Fibroblast of the conjunctiva (primary cell): ENCODE measurements around the gene ARHGEF37.
"Not testable (repeated sequence)": the region's sequence is repeated elsewhere in the genome, so short reads cannot be mapped to it uniquely, and the experiment has no call there.

Experiments
- DNase-seq: peaks from one replicate; pipeline ENCODE4 v3.0.0-alpha.2; 2010; ENCODE audit warnings: low read depth

The ARHGEF37 gene

DNA sequence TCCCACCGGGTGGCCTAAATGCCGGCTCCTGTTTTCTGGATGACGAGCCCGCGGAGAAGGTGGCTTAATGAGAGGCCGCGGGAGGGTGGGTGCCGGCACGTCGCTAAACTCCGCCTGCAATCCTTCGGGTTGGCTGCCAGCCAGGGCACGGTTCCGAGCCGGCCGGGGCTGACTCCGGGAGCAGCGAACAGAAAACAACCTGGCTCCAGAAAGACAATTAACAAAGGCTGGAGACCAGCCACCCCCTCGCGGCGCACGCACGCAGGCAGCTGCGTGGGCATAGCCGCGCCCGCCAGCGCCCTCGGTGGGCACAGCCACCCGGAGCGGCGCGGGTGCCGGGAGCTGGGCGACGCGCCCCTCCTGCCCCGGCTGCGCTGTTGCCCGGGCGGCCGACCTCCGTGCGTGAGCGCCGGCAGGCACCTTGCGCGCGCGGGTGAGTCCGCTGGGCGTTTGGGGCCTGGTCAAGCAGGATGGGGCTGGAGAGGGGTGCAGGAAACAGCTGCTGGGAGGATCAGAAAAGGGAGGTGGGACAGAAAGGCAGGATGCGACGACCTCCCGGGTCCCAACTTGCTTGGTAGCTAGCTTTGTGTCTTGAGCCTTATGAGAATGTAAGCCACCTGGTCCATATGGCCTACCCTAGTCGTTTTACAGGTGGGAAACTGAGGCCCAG, at the start of gene ARHGEF37:
Gene ARHGEF37 (plus strand): TSS at position 307 of the 670 bp plus-strand sequence. CDS start 16,272 bp downstream, outside the sequence.
- no peak for DNase-seq

- no peak for DNase-seq
Measured at GRCh38 chr5:149532413-149532812, 48.9 kb upstream of the ARHGEF37 start.

DNA sequence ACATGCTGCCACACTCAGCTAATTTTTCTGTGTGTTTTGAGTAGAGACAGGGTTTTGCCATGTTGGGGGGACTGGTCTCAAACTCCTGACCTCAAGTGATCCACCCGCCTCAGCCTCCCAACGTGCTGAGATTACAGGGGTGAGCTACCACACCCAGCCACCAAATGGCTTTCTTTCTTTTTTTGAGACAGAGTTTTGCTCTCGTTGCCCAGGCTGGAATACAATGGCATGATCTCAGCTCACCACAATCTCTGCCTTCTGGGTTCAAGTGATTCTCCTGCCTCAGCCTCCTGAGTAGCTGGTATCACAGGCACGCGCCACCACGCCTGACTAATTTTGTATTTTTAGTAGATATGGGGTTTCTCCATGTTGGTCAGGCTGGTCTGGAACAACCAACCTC, 45.5 kb upstream of the ARHGEF37 start:
- DNase-seq = not testable (repeated sequence)

DNA sequence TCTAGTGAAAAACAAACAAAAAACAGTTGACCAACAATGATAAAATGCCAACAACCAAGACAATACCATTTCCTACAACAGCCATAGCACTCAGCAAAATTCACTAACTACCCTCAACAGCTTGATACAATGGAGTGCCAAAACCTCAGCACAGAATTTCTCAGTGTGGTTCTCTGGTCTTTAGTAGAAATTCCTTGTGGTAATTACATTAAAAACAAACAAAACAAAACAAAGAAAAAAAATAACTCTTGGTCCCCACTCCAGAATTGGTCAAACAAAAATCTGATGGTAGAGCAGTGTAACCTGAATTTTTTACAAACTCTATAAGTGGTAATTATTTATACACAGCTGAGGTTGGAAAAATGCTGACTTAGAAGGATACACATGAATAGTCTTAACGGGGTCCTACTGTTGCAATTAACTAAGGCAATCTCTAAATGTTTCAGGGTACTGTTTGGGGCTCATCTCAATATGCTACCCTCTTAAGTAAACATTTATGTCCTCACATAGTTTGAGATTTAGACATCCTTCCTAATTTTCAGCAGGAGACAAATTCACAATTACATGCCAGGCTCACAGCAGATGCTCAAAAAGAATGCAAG, 43.8 kb upstream of the ARHGEF37 start:
- no peak for DNase-seq

GRCh38 chr5:149540089-149540488, 41.2 kb upstream of the ARHGEF37 start:
- no peak for DNase-seq

DNA sequence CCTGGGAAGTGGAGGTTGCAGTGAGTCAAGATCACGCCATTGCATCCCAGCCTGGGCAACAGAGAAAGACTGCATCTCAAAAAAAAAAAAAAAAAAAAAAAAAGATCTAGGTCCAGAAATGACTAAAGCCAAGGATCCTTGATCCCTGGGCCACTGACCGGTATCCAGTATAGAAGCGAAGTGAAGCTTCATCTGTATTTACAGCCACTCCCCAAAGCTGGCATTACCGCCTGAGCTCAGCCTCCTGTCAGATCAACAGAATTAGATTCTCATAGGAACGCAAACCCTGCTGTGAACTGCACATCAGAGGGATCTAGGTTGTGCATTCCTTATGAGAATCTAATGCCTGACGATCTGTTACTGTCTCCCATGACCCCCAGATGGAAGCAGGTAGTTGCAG, 39.4 kb upstream of the ARHGEF37 start:
- DNase-seq = no peak

DNA sequence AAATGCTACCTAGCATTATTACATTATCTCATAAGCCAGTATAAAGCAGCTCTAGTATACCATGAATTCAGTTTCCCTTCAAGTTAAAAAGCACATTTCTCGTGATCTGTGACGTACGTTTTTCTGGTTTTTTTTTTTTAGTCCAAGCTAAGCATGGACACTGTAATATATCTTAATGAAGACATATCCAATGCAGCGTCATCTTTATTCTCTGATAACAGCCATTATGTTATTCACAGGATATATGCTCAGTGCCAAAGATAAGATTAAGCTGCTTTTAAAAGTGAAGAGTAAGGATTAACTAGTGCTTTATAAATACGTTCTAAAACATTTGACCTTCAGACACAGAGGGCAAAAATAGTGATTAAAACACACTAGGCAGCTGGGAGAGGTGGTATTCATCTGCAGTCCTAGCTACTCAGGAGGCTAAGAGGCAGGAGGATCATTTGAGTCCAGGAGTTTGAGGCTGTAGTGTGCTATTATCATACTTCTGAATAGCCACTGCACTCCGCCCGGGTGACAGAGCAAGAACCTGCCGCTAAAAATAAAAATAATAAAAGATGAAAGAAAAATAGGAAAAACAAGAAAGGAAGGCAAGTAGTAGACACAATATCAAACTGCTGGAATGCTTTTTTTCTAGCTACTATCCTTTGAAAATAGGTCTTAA, 37.8 kb upstream of the ARHGEF37 start:
- DNase-seq = no peak

GRCh38 chr5:149544028-149544420, 37.3 kb upstream of the ARHGEF37 start:
- DNase-seq = no peak

DNA sequence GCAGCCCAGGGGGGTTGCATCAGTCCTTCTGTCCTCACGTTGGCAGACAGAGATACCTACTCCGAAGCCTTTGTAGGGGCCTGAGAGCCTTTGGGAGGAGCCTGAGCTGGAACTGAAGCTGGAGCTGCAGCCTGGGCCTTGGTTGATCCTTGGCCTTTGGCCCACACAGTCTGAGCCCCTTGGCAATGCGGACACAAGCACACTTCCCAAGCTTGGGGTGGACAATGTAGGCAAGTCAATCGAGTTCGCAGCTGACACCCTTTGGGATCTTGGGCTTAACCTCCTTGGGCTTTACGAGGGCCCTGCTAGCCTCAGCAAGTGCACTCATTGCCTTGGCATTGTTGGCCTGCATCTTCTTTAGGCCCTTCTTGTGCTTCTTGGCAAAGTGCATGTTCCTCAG, 36.0 kb upstream of the ARHGEF37 start:
- DNase-seq = no peak

DNA sequence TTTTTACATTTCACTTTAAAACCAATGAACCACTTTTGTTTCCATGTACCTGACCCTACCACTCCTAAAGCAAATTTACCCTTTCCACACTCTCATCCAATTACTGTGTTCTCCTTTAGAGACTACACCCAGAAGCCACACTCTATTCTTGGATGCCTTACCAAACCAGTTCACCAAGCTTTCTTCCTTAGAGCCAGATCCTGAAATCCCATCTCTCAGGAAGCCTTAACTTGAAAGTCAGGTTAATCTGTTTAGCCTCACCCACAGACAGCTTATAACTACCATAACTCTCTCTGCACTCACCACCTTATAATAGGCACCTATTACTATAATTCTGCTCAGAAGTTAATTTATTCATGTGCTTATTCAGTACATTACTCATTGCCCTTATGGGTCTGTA, 34.3 kb upstream of the ARHGEF37 start:
- DNase-seq = no peak

DNA sequence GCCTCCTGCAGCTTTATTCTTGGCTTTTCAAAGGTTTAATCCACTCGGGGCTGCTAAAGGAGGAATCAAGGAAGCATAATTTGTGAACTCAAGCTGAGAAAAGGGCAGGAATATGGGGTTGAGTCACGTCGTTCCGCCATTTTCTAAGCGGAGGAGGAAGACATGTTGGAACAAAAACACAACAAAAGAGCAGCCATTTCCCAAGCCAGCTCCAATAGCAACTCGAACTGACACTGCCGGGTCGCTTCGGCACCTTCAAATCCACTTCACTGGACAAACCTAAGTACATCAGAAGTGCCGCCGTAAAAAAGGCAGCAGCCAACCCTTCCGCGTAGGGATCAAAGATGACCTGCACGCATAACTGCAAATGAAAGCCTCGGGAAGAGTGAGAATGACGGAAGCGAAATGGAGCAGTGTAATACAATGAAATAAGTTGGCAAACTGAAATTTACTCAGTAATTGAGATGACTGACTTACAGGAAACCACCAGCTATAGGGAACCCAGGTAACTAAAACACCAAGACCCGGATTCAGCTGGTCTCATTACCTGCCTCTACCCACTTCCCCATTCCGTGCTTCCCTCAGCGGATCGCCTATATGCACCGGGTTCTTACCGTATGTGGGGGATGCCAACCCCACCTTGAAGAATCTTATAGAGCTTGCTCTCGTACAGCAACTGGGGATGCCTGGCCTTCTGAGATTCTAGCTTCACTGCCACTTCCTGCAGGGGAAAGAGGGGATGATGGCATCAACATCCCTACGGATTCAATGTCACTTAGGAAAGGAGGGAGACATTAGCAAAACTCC, 31.6 kb upstream of the ARHGEF37 start:
- no peak for DNase-seq

GRCh38 chr5:149550268-149550583, 31.1 kb upstream of the ARHGEF37 start:
- peak; percentile 36 for DNase-seq

DNA sequence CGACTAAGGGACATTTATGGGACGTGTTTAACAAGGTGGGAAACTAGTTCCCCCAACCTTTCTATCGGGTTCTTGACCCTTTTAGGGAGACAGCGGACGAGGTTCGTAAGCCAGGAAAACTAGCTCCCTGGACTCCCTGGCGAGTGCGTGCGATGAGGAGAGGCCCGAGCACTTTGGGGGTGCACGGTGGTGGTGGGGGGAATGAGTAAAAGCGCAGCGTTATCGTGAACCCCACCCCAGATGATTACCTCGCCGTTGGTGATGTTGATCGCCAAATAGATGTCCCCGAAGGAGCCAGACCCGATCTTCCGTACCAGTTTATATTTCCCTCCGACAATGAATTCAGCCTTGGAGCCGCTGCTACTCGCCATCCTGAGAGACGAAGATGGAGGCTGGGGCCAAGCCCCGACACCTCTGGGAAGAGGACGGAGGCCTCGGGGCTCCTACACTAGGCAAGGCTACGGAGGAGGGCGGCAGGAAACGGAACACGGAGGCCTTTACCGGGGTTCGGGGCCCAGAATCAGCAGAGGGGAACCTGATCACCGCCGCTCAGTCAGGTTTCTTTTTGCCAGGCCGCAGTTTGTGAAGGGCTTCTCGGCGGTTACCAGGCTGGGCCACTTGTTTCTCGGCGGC, 30.6 kb upstream of the ARHGEF37 start:
- no peak for DNase-seq

DNA sequence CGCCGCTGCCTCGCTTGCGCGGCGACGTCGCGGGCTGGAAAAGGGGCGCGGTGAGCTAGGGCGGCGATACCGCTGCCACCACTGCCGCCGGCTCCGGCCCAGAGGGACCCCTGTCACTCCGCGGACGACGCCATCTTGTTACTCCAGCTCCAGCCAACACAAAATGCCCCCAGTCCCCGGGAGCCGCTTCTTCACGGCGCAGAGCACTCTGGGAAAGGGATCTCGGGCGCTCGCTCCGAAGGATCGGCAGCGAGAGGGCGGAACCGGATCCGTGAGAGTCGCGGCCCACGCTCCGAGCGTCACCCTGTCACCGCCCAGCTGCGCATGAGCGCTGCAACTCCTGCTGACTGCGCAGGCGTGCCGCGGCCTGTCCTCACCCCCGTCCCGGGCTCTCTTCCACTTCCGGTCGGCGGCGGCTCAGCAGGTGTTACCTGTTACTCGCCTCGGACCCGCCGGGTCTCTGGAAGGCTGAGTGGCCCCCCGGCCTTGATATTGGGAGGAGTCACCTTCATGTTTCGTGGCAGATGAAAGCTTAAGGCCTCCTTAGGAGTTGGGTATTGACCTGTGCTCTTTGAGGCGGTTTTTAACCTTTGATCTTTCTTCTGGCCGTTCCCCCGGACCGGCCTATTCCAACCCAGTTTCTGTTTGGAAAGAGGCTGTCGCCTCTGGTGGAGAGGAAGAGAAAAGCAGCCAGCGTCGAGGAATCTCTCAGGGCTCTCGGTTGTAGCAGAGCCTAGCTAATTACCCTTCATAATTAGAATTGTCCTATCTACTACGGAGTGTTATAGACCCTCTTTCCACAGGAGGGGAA, 29.9 kb upstream of the ARHGEF37 start, which contains the start of gene CSNK1A1:
Gene CSNK1A1 (minus strand): TSS at position 213 of the 811 bp plus-strand sequence. CDS start 475 bp downstream, outside the sequence.
- DNase-seq = peak; percentile 98

- DNase-seq = no peak
Measured at GRCh38 chr5:149552038-149552494, 29.2 kb upstream of the ARHGEF37 start.

DNA sequence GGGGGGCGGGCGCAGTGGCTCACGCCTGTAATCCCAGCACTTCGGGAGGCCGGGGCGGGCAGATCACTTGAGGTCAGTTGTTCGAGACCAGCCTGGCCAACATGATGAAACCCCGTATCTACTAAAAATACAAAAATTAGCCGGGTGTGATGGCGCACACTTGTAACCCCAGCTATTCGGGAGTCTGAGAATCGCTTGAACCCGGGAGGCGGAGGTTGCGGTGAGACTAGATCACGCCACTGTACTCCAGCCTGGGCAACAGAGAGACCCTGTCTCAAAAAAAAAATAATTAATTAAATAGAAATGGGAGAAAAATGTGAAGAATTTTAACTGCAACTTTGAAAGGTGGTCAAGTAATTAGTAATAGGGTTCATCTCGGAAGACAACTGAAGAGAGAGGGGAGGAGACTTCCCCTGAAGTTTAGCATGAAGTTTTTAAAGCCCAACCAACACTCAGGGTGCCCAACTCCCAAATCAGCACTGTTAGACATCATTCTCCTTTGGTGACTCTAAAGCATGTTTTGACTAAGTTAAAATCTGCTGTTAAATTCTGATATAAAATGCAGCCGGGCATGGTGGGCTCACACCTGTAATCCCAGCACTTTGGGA, 28.6 kb upstream of the ARHGEF37 start:
- no peak for DNase-seq

DNA sequence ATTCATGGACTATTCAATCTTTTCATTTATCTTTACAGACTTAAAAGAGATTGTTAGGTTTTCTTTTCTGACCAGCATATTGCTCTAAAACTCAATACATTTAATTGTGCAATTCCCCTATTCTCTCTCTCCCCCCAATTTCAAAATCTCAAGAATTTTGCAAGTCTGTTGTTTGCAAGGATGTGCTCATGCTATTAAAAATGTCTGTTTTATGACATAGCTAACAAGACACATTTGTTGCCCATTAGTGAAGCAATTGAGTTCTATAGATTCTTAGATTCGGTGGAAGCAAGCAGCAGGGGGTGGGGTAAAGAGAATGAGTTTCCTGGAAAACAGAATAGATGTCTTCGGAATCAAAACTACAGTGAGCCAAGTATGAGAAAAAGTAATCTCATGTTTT, 21.6 kb upstream of the ARHGEF37 start:
- peak; percentile 61 for DNase-seq

GRCh38 chr5:149561848-149562247, 19.4 kb upstream of the ARHGEF37 start:
- peak; percentile 95 for DNase-seq

- no peak for DNase-seq
Measured at GRCh38 chr5:149563466-149563865, 17.8 kb upstream of the ARHGEF37 start.

DNA sequence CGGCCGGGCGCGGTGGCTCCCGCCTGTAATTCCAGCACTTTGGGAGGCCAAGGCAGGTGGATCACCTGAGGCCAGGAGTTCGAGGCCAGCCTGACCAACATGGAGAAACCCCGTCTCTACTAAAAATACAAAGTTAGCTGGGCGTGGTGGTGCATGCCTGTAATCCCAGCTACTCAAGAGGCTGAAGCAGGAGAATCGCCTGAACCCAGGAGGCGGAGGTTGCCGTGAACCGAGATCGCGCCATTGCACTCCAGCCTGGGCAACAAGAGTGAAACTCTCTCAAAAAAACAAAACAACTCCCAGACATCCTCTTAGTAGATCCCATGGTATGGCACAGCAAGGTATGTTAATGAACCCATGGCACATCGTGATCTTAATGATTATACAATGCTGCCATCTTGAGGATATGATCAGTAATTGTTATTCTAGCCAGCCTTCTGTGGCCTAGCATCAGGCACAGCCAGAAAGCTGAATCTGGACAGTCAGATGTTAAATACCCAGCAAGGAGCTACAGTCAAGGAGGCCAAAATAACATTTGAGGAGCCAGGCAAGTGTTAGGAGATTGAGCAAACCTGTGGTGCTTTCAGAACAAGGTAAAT, 16.7 kb upstream of the ARHGEF37 start:
- peak; percentile 80 for DNase-seq
